ENCODE measurements around the gene FAM219A. TPM values are rescaled to one million over a fixed set of nuclear protein-coding genes. Genes with fewer than 3 reads are reported as not detected.

The FAM219A gene
- polyA plus RNA-seq, 3 donors, result 0.61 to 15.3 (median 1.2) TPM

DNA sequence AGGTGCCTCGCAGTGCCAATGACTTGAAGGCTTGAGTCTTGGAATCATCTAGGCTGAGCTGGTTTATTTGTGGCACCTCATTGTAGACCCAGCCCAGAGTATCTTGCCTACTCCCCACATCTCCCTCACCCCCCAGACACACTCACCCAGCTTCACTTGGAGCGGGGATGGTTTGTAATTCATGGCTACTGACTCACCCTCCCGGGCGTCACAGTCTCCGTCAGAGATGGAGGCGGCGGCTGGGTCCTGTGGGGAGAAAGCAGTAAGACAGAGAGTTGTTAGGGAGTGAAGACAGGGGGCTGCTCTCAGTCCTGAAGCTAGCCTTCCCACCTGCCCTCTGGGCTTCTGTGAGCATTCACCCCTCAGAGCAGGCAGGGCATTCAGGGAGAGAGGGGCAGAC lies 52.7 kb downstream of the FAM219A start:
- Histone ChIP-seq H3K36me3 (replicated peaks in 1 of 2; ENCODE audit: control insufficient read depth in 1 of 2, insufficient read depth in 2 of 2, low read length in 2 of 2) (peaks cover 15 to 30% of the 10 kb centered on the region in 2 donors), H3K27ac (ENCODE audit: low read depth in 1 of 2, low read length in 2 of 2) (no peak overlapping the region), H3K79me2 (ENCODE audit: insufficient read depth, low read length) (no peaks in the 10 kb centered on the region), H4K20me1 (ENCODE audit: insufficient read depth, low read length) (no peaks in the 10 kb centered on the region), H3K27me3 (ENCODE audit: control insufficient read depth in 2 of 2, insufficient read depth in 2 of 2, low read length in 2 of 2) (no peaks in the 10 kb centered on the region), H3K4me1 (ENCODE audit: control insufficient read depth in 1 of 2, insufficient read depth in 2 of 2, low read length in 2 of 2) (no peaks in the 10 kb centered on the region), H3K9me3 (replicated peaks in 1 of 2; ENCODE audit: control insufficient read depth in 1 of 2, insufficient read depth in 1 of 2, low read length in 2 of 2) (no peaks in the 10 kb centered on the region), H3K4me3 (replicated peaks in 1 of 3; ENCODE audit: low read depth in 2 of 3, low read length in 3 of 3) (no peak overlapping the region), H3K4me2 (replicated peaks; ENCODE audit: extremely low read depth, low read length, poor library complexity, severe bottlenecking) (no peak overlapping the region), H3K9ac (ENCODE audit: insufficient read depth, low read length, poor library complexity, severe bottlenecking) (no peak overlapping the region), H2AFZ (ENCODE audit: insufficient read depth, low read depth, low read length, poor library complexity, severe bottlenecking) (no peak overlapping the region)
- intact Hi-C loops (cut with micrococcal nuclease), result no loop called here
- H3K36me3 Mint-ChIP-seq, result peaks cover 19 to 36% of the 10 kb centered on the region in 2 donors
- H3K9me3 Mint-ChIP-seq, result peaks cover 0 to 2% (median 0%) of the 10 kb centered on the region in 7 donors
- WGBS (ENCODE audit: insufficient coverage), result 100% methylated on average over 1 of the region's 7 CpGs
- H3K27me3 Mint-ChIP-seq (ENCODE audit: low read depth in 3 of 3), result no peaks in the 10 kb centered on the region
- DNase-seq, result no peak
- peaks cover 4% of the 10 kb centered on the region for H3K4me1 Mint-ChIP-seq
- TF ChIP-seq, protein P1, sequence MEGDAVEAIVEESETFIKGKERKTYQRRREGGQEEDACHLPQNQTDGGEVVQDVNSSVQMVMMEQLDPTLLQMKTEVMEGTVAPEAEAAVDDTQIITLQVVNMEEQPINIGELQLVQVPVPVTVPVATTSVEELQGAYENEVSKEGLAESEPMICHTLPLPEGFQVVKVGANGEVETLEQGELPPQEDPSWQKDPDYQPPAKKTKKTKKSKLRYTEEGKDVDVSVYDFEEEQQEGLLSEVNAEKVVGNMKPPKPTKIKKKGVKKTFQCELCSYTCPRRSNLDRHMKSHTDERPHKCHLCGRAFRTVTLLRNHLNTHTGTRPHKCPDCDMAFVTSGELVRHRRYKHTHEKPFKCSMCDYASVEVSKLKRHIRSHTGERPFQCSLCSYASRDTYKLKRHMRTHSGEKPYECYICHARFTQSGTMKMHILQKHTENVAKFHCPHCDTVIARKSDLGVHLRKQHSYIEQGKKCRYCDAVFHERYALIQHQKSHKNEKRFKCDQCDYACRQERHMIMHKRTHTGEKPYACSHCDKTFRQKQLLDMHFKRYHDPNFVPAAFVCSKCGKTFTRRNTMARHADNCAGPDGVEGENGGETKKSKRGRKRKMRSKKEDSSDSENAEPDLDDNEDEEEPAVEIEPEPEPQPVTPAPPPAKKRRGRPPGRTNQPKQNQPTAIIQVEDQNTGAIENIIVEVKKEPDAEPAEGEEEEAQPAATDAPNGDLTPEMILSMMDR (IDR thresholded peaks at IDR 0.05), result no peak
- no peak overlapping the region for H3K27ac Mint-ChIP-seq
- H3K4me3 Mint-ChIP-seq, result no peak overlapping the region

DNA sequence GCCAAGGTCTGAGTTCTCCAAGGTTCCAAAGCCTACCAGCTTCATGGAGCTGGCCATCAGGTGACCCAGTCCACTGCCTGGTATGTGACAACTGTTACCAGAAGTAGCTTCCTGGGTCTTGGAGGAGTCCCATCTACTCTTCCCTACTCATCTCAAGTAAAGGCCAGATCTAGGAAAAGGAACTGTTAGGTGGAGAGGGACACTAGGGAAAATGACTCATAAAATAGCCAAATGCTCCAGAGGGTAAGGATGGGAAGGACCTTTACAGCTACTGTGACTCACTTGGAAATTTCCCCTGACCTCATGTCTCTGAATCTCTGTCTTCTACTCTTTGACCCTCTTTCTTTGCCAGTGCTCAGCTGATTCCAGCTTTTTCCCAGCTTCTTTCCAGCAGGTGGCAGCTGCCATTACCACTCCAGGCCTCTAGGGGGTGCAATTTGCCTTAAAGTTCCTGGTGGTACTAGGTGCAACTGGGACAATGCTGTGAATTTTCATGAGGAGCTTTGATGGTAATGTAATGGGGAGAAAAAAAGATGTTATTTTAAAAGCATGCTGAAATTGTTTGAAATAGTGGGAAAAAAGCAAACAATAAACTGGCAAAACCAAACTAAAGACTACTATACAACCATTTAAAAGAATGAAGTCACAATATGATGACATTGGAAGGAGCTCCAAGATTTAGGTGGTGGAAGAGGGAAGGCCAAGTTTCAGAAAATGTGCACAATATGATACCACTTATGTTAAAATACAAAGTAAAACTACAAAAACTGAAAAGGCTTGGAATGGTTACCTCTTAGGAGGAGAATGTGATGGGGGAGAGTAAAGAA lies 54.6 kb downstream of the FAM219A start:
- peaks cover 0 to 2% (median under 1%) of the 10 kb centered on the region in 3 donors for H3K27me3 Mint-ChIP-seq (ENCODE audit: low read depth in 3 of 3)
- H3K36me3 Mint-ChIP-seq, result peaks cover 31 to 51% of the 10 kb centered on the region in 2 donors
- Histone ChIP-seq H2AFZ (ENCODE audit: insufficient read depth, low read depth, low read length, poor library complexity, severe bottlenecking) (no peak overlapping the region), H3K36me3 (replicated peaks in 1 of 2; ENCODE audit: control insufficient read depth in 1 of 2, insufficient read depth in 2 of 2, low read length in 2 of 2) (peaks cover 23 to 50% of the 10 kb centered on the region in 2 donors), H3K9ac (ENCODE audit: insufficient read depth, low read length, poor library complexity, severe bottlenecking) (no peak overlapping the region), H3K27me3 (ENCODE audit: control insufficient read depth in 2 of 2, insufficient read depth in 2 of 2, low read length in 2 of 2) (no peaks in the 10 kb centered on the region), H3K79me2 (ENCODE audit: insufficient read depth, low read length) (no peaks in the 10 kb centered on the region), H3K4me3 (replicated peaks in 1 of 3; ENCODE audit: low read depth in 2 of 3, low read length in 3 of 3) (no peak overlapping the region), H3K4me1 (ENCODE audit: control insufficient read depth in 1 of 2, insufficient read depth in 2 of 2, low read length in 2 of 2) (no peaks in the 10 kb centered on the region), H3K4me2 (replicated peaks; ENCODE audit: extremely low read depth, low read length, poor library complexity, severe bottlenecking) (no peak overlapping the region), H3K27ac (ENCODE audit: low read depth in 1 of 2, low read length in 2 of 2) (no peak overlapping the region), H4K20me1 (ENCODE audit: insufficient read depth, low read length) (no peaks in the 10 kb centered on the region), H3K9me3 (replicated peaks in 1 of 2; ENCODE audit: control insufficient read depth in 1 of 2, insufficient read depth in 1 of 2, low read length in 2 of 2) (no peaks in the 10 kb centered on the region)
- TF ChIP-seq, protein P1 (IDR thresholded peaks at IDR 0.05), result peak; percentile 99
- peaks cover 4% of the 10 kb centered on the region for H3K4me1 Mint-ChIP-seq
- intact Hi-C loops (cut with micrococcal nuclease), result no loop called here
- peak overlapping the region in 1 of 7 donors; percentile 58 for H3K27ac Mint-ChIP-seq
- H3K4me3 Mint-ChIP-seq, result no peak overlapping the region
- H3K9me3 Mint-ChIP-seq, result peaks cover 0 to 2% (median 0%) of the 10 kb centered on the region in 7 donors
- DNase-seq, result peak; percentile 18 to 60 (median 57)

Measured in CD14-positive monocyte (primary cell).